ENCODE results near the gene PTMS. TPM values are rescaled to one million over a fixed set of nuclear protein-coding genes. Genes with fewer than 3 reads are reported as not detected.

The PTMS gene
- total RNA-seq, 1 donor from 2014 or later = 966 TPM

DNA sequence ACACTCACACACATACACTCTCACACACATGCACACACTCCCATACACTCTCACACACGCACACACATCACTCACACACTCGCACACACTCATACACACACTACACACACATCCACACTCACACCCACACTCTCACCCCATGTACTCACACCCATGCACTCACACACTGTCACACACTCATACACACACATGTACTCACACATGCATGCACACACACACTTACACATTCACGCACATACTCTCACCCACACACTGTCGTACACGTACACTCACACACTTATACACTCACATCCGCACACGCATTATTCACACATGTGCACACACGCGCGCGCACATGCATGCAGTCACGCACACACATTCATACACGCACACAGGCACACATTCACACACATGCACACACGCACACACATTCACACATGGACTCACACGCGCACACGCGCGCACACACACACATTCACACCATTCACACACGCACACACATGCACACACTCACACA lies 51.5 kb downstream of the PTMS start:
- H3K27ac Mint-ChIP-seq (ENCODE audit: unreplicated experiment) = peak overlapping the region; percentile 29
- peaks cover 18% of the 10 kb centered on the region for H3K9me3 Mint-ChIP-seq (ENCODE audit: unreplicated experiment)
- DNase-seq = no peak
- no peak for TF ChIP-seq CTCF (IDR thresholded peaks at IDR 0.05; ENCODE audit: partially characterized antibody, unreplicated experiment)
- H3K36me3 Mint-ChIP-seq (ENCODE audit: unreplicated experiment) = no peaks in the 10 kb centered on the region
- H3K4me3 Mint-ChIP-seq (ENCODE audit: unreplicated experiment) = peak overlapping the region; percentile 1
- H3K4me1 Mint-ChIP-seq (ENCODE audit: low read depth, unreplicated experiment) = peaks cover 27% of the 10 kb centered on the region
- peaks cover 16% of the 10 kb centered on the region for H3K27me3 Mint-ChIP-seq (ENCODE audit: unreplicated experiment)

- TF ChIP-seq CTCF (IDR thresholded peaks at IDR 0.05; ENCODE audit: partially characterized antibody, unreplicated experiment) = no peak
- Mint-ChIP-seq H3K4me1 (ENCODE audit: low read depth, unreplicated experiment) (peaks cover 31% of the 10 kb centered on the region), H3K27ac (ENCODE audit: unreplicated experiment) (peak overlapping the region; percentile 29), H3K27me3 (ENCODE audit: unreplicated experiment) (peaks cover 20% of the 10 kb centered on the region), H3K36me3 (ENCODE audit: unreplicated experiment) (no peaks in the 10 kb centered on the region), H3K9me3 (ENCODE audit: unreplicated experiment) (peaks cover 21% of the 10 kb centered on the region), H3K4me3 (ENCODE audit: unreplicated experiment) (no peak overlapping the region)
- DNase-seq = no peak
Measured at GRCh38 chr12:6818222-6818621, 52.1 kb downstream of the PTMS start.

DNA sequence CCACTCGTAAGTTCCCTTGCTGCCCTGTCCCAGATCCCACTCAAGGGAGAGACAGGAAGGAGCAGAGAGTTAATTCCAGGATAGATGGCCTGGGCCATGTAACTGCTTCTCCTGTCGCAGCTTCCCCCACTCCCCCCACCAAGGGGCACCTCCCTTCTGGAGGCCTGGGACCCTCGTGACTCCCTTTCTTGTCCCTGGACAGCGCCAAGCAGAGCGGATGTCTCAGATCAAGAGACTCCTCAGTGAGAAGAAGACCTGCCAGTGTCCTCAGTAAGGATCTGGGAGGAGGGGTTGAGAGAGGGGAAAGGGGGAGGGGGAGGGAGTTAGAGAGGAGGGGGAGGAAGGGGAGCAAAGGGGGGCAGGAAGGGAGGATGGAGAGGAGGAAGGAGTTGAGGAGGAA lies 52.5 kb downstream of the PTMS start:
- Mint-ChIP-seq H3K36me3 (ENCODE audit: unreplicated experiment) (no peaks in the 10 kb centered on the region), H3K4me3 (ENCODE audit: unreplicated experiment) (no peak overlapping the region), H3K4me1 (ENCODE audit: low read depth, unreplicated experiment) (peaks cover 31% of the 10 kb centered on the region), H3K9me3 (ENCODE audit: unreplicated experiment) (peaks cover 22% of the 10 kb centered on the region), H3K27me3 (ENCODE audit: unreplicated experiment) (peaks cover 20% of the 10 kb centered on the region), H3K27ac (ENCODE audit: unreplicated experiment) (no peak overlapping the region)
- no peak for DNase-seq
- no peak for TF ChIP-seq CTCF (IDR thresholded peaks at IDR 0.05; ENCODE audit: partially characterized antibody, unreplicated experiment)

DNA sequence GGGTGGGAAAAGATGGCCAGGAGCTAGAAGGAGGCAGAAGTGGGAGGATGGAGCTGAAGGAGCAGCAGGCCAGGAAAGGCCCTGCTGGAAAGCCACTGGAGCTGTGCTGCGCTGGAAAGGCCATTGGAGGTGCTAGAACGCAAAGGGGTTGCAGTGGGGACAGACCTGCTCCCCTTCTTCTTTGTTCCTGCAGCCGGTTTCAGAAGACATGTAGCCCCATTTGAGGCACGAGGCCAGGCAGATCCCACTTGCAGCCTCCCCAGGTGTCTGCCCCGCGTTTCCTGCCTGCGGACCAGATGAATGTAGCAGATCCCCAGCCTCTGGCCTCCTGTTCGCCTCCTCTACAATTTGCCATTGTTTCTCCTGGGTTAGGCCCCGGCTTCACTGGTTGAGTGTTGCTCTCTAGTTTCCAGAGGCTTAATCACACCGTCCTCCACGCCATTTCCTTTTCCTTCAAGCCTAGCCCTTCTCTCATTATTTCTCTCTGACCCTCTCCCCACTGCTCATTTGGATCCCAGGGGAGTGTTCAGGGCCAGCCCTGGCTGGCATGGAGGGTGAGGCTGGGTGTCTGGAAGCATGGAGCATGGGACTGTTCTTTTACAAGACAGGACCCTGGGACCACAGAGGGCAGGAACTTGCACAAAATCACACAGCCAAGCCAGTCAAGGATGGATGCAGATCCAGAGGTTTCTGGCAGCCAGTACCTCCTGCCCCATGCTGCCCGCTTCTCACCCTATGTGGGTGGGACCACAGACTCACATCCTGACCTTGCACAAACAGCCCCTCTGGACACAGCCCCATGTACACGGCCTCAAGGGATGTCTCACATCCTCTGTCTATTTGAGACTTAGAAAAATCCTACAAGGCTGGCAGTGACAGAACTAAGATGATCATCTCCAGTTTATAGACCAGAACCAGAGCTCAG lies 53.2 kb downstream of the PTMS start:
- Mint-ChIP-seq H3K4me3 (ENCODE audit: unreplicated experiment) (peak overlapping the region; percentile 99), H3K27me3 (ENCODE audit: unreplicated experiment) (peaks cover 22% of the 10 kb centered on the region), H3K4me1 (ENCODE audit: low read depth, unreplicated experiment) (peaks cover 33% of the 10 kb centered on the region), H3K27ac (ENCODE audit: unreplicated experiment) (peak overlapping the region; percentile 100), H3K36me3 (ENCODE audit: unreplicated experiment) (no peaks in the 10 kb centered on the region), H3K9me3 (ENCODE audit: unreplicated experiment) (peaks cover 25% of the 10 kb centered on the region)
- TF ChIP-seq CTCF (IDR thresholded peaks at IDR 0.05; ENCODE audit: partially characterized antibody, unreplicated experiment) = no peak
- DNase-seq = no peak

GRCh38 chr12:6820166-6820565 lies 54.0 kb downstream of the PTMS start:
- Mint-ChIP-seq H3K27ac (ENCODE audit: unreplicated experiment) (peak overlapping the region; percentile 100), H3K4me1 (ENCODE audit: low read depth, unreplicated experiment) (peaks cover 39% of the 10 kb centered on the region)

More at GRCh38 chr12:6820166-6820565, 54.0 kb downstream of the PTMS start:
- peaks cover 7% of the 10 kb centered on the region for H3K36me3 Mint-ChIP-seq (ENCODE audit: unreplicated experiment)
- peaks cover 31% of the 10 kb centered on the region for H3K9me3 Mint-ChIP-seq (ENCODE audit: unreplicated experiment)
- no peak for TF ChIP-seq CTCF (IDR thresholded peaks at IDR 0.05; ENCODE audit: partially characterized antibody, unreplicated experiment)
- peaks cover 29% of the 10 kb centered on the region for H3K27me3 Mint-ChIP-seq (ENCODE audit: unreplicated experiment)
- DNase-seq = no peak
- peak overlapping the region; percentile 99 for H3K4me3 Mint-ChIP-seq (ENCODE audit: unreplicated experiment)
